Liver (tissue), 9 donors: ENCODE measurements around the gene CEMIP. TPM values are rescaled to one million over a fixed set of nuclear protein-coding genes. Genes with fewer than 3 reads are reported as not detected.

ENCODE experiments used
- DNase-seq: peaks from one replicate; pipeline ENCODE4 v3.0.0-alpha.2; 2017; ENCODE audit warnings: low spot score
- H3K27ac ChIP-seq, 2 donors: one replicate each; pipeline ENCODE4 v1.7.0; 2013; ENCODE audit warnings: inconsistent platforms in 2 of 2, low read length in 2 of 2, control low read depth in 1 of 2, low read depth in 1 of 2, mild to moderate bottlenecking in 1 of 2
- H3K27me3 ChIP-seq, 4 donors: one replicate each; pipeline versions ENCODE4 v1.6.1 to v1.7.0; 2013; ENCODE audit warnings: low read length in 3 of 4, inconsistent platforms in 1 of 4, mild to moderate bottlenecking in 1 of 4, moderate library complexity in 1 of 4; ENCODE audit not compliant: control insufficient read depth in 4 of 4, insufficient read depth in 4 of 4
- H3K36me3 ChIP-seq, 4 donors: one replicate each; pipeline versions ENCODE4 v1.6.1 to v1.7.0; 2013; ENCODE audit warnings: low read length in 3 of 4, mild to moderate bottlenecking in 3 of 4, low read depth in 1 of 4, moderate library complexity in 1 of 4; ENCODE audit not compliant: control insufficient read depth in 4 of 4, insufficient read depth in 3 of 4
- H3K4me1 ChIP-seq, 4 donors: one replicate each; pipeline versions ENCODE4 v1.6.1 to v1.7.0; 2013; ENCODE audit warnings: low read length in 3 of 4, mild to moderate bottlenecking in 3 of 4, moderate library complexity in 1 of 4; ENCODE audit not compliant: control insufficient read depth in 4 of 4, insufficient read depth in 4 of 4
- H3K4me3 ChIP-seq, 3 donors: one replicate each; pipeline versions ENCODE4 v1.6.1 to v1.7.0; 2013; ENCODE audit warnings: low read length in 3 of 3, control low read depth in 1 of 3, low read depth in 1 of 3, mild to moderate bottlenecking in 1 of 3
- H3K9ac ChIP-seq, 2 donors: one replicate each; pipeline ENCODE4 v1.7.0; 2013; ENCODE audit warnings: low read length in 2 of 2, mild to moderate bottlenecking in 2 of 2, moderate library complexity in 2 of 2, control low read depth in 1 of 2, low read depth in 1 of 2
- H3K9me3 ChIP-seq, 4 donors: one replicate each; pipeline versions ENCODE4 v1.6.1 to v1.7.0; 2013; ENCODE audit warnings: low read length in 3 of 4; ENCODE audit not compliant: control insufficient read depth in 4 of 4
- EGR1 ChIP-seq, 2 donors: IDR thresholded peaks; 2 replicates each; pipeline ENCODE4 v1.6.1; 2016 to 2018; ENCODE audit warnings: antibody characterized with exemption in 2 of 2, low read depth in 2 of 2
- FOXA1 ChIP-seq: IDR thresholded peaks from 2 replicates; pipeline ENCODE4 v1.6.1; 2016; ENCODE audit warnings: antibody characterized with exemption
- FOXA2 ChIP-seq: IDR thresholded peaks from 2 replicates; pipeline ENCODE4 v1.6.1; 2016; ENCODE audit warnings: antibody characterized with exemption
- GABPA ChIP-seq, 2 donors: IDR thresholded peaks in 1 of 2; conservative IDR thresholded peaks in 1 of 2; 2 replicates each; pipeline ENCODE4 v1.6.1; 2016; ENCODE audit warnings: antibody characterized with exemption in 2 of 2, mild to moderate bottlenecking in 1 of 2, moderate library complexity in 1 of 2
- HNF4A ChIP-seq, 2 donors: conservative IDR thresholded peaks; 2 replicates each; pipeline ENCODE4 v1.6.1; 2016; ENCODE audit warnings: antibody characterized with exemption in 2 of 2, mild to moderate bottlenecking in 2 of 2
- HNF4G ChIP-seq: IDR thresholded peaks from 2 replicates; pipeline ENCODE4 v1.6.1; 2016; ENCODE audit warnings: antibody characterized with exemption
- JUND ChIP-seq, 2 donors: IDR thresholded peaks; 2 replicates each; pipeline ENCODE4 v1.6.1; 2016; ENCODE audit warnings: antibody characterized with exemption in 2 of 2
- NR2F2 ChIP-seq: IDR thresholded peaks from 2 replicates; pipeline ENCODE4 v1.6.1; 2016; ENCODE audit warnings: antibody characterized with exemption
- RAD21 ChIP-seq, 2 donors: IDR thresholded peaks; 2 replicates each; pipeline ENCODE4 v1.6.1; 2016; ENCODE audit warnings: antibody characterized with exemption in 2 of 2, mild to moderate bottlenecking in 2 of 2
- RXRA ChIP-seq, 2 donors: IDR thresholded peaks; 2 replicates each; pipeline ENCODE4 v1.6.1; 2017 to 2018; ENCODE audit warnings: antibody characterized with exemption in 2 of 2, mild to moderate bottlenecking in 1 of 2
- SP1 ChIP-seq: IDR thresholded peaks from 2 replicates; pipeline ENCODE4 v1.6.1; 2018; ENCODE audit warnings: antibody characterized with exemption, mild to moderate bottlenecking
- TAF1 ChIP-seq: conservative IDR thresholded peaks from 2 replicates; pipeline ENCODE4 v1.6.1; 2016; ENCODE audit warnings: antibody characterized with exemption, mild to moderate bottlenecking
- YY1 ChIP-seq: IDR thresholded peaks from 2 replicates; pipeline ENCODE4 v1.6.1; 2016; ENCODE audit warnings: antibody characterized with exemption, mild to moderate bottlenecking
- WGBS: extraction: QIAGEN DNeasy Blood & Tissue Kit; methylation state at CpG from one replicate; pipeline ENCODE4 v1.1.7; 2013; 5-methylcytosine and 5-hydroxymethylcytosine counted together
- polyA plus RNA-seq, 2 donors: library from polyadenylated mRNA; stranded (reverse) in 1 of 2; unstranded in 1 of 2; fragments of 200-250 nt in 1 of 2; fragments of >200 nt in 1 of 2; fragmentation: Nextera tagmentation in 1 of 2; extraction: Ambion mirVana in 1 of 2; gene quantifications; one replicate each; pipeline versions ENCODE4 v1.2.1 to v1.2.3, GENCODE V29; 2013 to 2015
- total RNA-seq, 2 donors: library from RNA; depleted of rRNA; stranded (reverse); fragments of >200 nt; gene quantifications; one replicate each; pipeline ENCODE4 v1.2.3, GENCODE V29; 2014
- TF ChIP-seq, protein P1 (sequence below): IDR thresholded peaks from 2 replicates; pipeline ENCODE4 v1.6.1; 2016; ENCODE audit warnings: antibody characterized with exemption
- TF ChIP-seq, protein P2 (sequence below): IDR thresholded peaks from 2 replicates; pipeline ENCODE4 v1.6.1; 2016; ENCODE audit warnings: antibody characterized with exemption
- TF ChIP-seq, protein P3 (sequence below): IDR thresholded peaks from 2 replicates; pipeline ENCODE4 v1.6.1; 2016; ENCODE audit warnings: antibody characterized with exemption
- TF ChIP-seq, protein P4 (sequence below): IDR thresholded peaks from 2 replicates; pipeline ENCODE4 v1.6.1; 2016; ENCODE audit warnings: antibody characterized with exemption, mild to moderate bottlenecking
- TF ChIP-seq, protein P5 (sequence below): fragments of 150-350 bp; IDR thresholded peaks from 2 replicates; pipeline ENCODE4 v1.5.1; 2017; ENCODE audit warnings: improper control_type of control experiment, low read depth, low read length; ENCODE audit not compliant: missing input control
- donor health status: healthy.
- donor health status: healthy.
- donor health status: healthy.
- donor health status: healthy.
- donor health status: healthy.

Gene CEMIP
- total and polyA plus RNA-seq, 4 donors, result under 0.01 to 0.89 (median 0.21) TPM

DNA sequence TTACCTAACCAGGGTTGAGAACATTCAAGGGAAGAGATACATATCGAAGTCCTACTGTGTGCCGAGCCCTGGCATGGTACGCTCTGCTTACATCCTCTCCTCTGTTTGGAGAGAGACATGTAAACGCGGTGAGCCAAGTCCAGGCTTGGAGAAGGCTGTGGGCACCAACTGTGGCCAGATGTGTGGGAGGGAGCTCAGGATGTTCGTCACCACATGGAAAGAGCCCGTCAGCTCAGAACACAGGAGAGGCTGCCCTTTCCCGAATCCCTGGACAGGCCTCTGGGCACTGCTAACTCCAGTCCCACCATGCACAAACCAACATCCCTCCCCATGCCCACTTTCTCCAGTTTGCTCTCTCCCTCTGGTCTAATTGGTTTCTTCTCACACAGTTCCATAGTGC is 167.4 kb downstream of the CEMIP start:
- Histone ChIP-seq H3K27me3 (no peaks in the 10 kb centered on the region), H3K4me1 (no peaks in the 10 kb centered on the region), H3K9ac (no peak overlapping the region), H3K4me3 (no peak overlapping the region), H3K36me3 (peaks cover 5 to 75% (median 37%) of the 10 kb centered on the region in 4 donors), H3K9me3 (no peaks in the 10 kb centered on the region), H3K27ac (no peak overlapping the region)
- WGBS, result 96% methylated on average over 8 of the region's 8 CpGs
- DNase-seq, result no peak
- TF ChIP-seq, protein P1, sequence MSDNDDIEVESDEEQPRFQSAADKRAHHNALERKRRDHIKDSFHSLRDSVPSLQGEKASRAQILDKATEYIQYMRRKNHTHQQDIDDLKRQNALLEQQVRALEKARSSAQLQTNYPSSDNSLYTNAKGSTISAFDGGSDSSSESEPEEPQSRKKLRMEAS, result no peak
- TF ChIP-seq EGR1 (IDR thresholded peaks at IDR 0.05; ENCODE audit: low read depth in 2 of 2) (no peak), RXRA (IDR thresholded peaks at IDR 0.05) (no peak), HNF4A (conservative IDR thresholded peaks at IDR 0.05) (no peak), NR2F2 (no peak), SP1 (no peak), FOXA2 (no peak), TAF1 (no peak), YY1 (no peak), RAD21 (IDR thresholded peaks at IDR 0.05) (no peak), GABPA (IDR thresholded peaks at IDR 0.05 in 1 of 2, conservative IDR thresholded peaks at IDR 0.05 in 1 of 2) (no peak), JUND (IDR thresholded peaks at IDR 0.05) (no peak), FOXA1 (no peak), HNF4G (no peak)
- TF ChIP-seq, protein P2, sequence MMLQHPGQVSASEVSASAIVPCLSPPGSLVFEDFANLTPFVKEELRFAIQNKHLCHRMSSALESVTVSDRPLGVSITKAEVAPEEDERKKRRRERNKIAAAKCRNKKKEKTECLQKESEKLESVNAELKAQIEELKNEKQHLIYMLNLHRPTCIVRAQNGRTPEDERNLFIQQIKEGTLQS, result no peak
- TF ChIP-seq, protein P3, sequence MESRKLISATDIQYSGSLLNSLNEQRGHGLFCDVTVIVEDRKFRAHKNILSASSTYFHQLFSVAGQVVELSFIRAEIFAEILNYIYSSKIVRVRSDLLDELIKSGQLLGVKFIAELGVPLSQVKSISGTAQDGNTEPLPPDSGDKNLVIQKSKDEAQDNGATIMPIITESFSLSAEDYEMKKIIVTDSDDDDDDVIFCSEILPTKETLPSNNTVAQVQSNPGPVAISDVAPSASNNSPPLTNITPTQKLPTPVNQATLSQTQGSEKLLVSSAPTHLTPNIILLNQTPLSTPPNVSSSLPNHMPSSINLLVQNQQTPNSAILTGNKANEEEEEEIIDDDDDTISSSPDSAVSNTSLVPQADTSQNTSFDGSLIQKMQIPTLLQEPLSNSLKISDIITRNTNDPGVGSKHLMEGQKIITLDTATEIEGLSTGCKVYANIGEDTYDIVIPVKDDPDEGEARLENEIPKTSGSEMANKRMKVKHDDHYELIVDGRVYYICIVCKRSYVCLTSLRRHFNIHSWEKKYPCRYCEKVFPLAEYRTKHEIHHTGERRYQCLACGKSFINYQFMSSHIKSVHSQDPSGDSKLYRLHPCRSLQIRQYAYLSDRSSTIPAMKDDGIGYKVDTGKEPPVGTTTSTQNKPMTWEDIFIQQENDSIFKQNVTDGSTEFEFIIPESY, result no peak
- TF ChIP-seq, protein P4, sequence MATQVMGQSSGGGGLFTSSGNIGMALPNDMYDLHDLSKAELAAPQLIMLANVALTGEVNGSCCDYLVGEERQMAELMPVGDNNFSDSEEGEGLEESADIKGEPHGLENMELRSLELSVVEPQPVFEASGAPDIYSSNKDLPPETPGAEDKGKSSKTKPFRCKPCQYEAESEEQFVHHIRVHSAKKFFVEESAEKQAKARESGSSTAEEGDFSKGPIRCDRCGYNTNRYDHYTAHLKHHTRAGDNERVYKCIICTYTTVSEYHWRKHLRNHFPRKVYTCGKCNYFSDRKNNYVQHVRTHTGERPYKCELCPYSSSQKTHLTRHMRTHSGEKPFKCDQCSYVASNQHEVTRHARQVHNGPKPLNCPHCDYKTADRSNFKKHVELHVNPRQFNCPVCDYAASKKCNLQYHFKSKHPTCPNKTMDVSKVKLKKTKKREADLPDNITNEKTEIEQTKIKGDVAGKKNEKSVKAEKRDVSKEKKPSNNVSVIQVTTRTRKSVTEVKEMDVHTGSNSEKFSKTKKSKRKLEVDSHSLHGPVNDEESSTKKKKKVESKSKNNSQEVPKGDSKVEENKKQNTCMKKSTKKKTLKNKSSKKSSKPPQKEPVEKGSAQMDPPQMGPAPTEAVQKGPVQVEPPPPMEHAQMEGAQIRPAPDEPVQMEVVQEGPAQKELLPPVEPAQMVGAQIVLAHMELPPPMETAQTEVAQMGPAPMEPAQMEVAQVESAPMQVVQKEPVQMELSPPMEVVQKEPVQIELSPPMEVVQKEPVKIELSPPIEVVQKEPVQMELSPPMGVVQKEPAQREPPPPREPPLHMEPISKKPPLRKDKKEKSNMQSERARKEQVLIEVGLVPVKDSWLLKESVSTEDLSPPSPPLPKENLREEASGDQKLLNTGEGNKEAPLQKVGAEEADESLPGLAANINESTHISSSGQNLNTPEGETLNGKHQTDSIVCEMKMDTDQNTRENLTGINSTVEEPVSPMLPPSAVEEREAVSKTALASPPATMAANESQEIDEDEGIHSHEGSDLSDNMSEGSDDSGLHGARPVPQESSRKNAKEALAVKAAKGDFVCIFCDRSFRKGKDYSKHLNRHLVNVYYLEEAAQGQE, result no peak
- TF ChIP-seq, protein P5, sequence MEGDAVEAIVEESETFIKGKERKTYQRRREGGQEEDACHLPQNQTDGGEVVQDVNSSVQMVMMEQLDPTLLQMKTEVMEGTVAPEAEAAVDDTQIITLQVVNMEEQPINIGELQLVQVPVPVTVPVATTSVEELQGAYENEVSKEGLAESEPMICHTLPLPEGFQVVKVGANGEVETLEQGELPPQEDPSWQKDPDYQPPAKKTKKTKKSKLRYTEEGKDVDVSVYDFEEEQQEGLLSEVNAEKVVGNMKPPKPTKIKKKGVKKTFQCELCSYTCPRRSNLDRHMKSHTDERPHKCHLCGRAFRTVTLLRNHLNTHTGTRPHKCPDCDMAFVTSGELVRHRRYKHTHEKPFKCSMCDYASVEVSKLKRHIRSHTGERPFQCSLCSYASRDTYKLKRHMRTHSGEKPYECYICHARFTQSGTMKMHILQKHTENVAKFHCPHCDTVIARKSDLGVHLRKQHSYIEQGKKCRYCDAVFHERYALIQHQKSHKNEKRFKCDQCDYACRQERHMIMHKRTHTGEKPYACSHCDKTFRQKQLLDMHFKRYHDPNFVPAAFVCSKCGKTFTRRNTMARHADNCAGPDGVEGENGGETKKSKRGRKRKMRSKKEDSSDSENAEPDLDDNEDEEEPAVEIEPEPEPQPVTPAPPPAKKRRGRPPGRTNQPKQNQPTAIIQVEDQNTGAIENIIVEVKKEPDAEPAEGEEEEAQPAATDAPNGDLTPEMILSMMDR, result no peak
